Fibroblast of mammary gland (primary cell): ENCODE measurements around the gene AP1B1.
A peak's percentile ranks its signal among the peaks of the same experiment; 100 is the strongest.
"Not testable (repeated sequence)": the region's sequence is repeated elsewhere in the genome, so short reads cannot be mapped to it uniquely, and the experiment has no call there.

Experiments used
- DNase-seq: peaks from one replicate; pipeline ENCODE4 v3.0.0-alpha.2; 2010; ENCODE audit warnings: low read depth
- H3K4me3 ChIP-seq: 2 replicates; pipeline ENCODE4 v1.5.1; 2011; ENCODE audit warnings: low read depth, mild to moderate bottlenecking, low read length, moderate library complexity; ENCODE audit not compliant: control insufficient read depth
- TF ChIP-seq, protein P1 (sequence below): conservative IDR thresholded peaks from 2 replicates; pipeline ENCODE4 v1.5.1; 2011; ENCODE audit warnings: low read depth, low read length, inconsistent platforms; ENCODE audit not compliant: control insufficient read depth, insufficient read depth

The AP1B1 gene

DNA sequence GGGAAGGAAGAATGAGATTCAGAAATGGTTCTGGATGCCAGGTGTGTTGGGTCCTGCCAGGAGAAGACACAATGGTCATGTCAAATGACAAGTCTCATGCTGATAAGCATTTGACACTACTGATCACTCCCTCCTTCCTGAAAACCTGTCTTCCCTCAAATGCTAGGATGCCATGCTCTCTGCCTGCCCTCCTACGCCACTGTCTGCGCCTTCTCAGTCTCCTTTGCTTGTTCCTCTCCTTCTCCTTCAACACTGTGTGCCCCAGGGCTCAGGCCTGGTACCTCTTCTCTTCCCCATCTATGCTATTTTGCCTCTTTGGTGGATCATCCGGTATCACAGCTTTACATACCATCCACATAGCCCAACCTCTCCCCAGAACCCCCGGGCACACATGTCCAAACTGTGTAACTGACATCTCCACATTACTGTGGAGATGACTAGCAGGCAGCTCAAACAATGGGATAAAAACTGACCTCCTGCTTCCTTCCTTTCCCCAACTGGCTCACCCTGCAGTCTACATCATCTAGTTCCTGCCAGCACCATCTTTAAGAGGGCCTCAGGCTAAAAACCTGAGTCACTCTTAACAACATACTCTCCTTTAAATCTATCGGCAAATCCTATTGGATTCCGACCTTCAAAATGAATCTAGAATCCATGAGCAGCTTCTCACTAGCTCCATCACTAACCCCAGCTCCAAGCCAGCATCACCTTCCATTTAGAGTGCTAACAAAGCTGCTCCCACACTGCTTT, 8.2 kb downstream of the AP1B1 start:
- no peak for DNase-seq
- H3K4me3 ChIP-seq, result no peak overlapping the region
- TF ChIP-seq, protein P1, sequence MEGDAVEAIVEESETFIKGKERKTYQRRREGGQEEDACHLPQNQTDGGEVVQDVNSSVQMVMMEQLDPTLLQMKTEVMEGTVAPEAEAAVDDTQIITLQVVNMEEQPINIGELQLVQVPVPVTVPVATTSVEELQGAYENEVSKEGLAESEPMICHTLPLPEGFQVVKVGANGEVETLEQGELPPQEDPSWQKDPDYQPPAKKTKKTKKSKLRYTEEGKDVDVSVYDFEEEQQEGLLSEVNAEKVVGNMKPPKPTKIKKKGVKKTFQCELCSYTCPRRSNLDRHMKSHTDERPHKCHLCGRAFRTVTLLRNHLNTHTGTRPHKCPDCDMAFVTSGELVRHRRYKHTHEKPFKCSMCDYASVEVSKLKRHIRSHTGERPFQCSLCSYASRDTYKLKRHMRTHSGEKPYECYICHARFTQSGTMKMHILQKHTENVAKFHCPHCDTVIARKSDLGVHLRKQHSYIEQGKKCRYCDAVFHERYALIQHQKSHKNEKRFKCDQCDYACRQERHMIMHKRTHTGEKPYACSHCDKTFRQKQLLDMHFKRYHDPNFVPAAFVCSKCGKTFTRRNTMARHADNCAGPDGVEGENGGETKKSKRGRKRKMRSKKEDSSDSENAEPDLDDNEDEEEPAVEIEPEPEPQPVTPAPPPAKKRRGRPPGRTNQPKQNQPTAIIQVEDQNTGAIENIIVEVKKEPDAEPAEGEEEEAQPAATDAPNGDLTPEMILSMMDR, result no peak

DNA sequence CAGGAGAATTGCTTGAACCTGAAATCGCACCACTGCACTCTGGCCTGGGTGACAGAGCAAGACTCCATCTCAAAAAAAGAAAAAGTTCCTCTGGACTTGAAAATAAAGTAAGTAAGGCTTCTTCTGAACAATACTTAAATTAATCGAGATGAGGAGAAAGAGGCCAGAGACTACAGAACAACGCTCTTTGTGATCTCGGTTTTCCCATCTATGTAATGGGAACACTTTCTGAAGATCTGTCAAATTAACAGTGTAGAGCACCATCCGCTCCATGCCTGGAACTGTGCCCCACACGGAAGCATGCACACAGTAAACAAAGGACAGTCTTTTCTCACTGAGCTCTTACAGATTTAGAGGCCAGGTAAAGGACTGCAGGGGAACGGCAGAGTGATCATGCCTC, 9.1 kb downstream of the AP1B1 start:
- TF ChIP-seq, protein P1, result no peak
- no peak overlapping the region for H3K4me3 ChIP-seq
- no peak for DNase-seq

- TF ChIP-seq, protein P1, result no peak
- no peak for DNase-seq
- no peak overlapping the region for H3K4me3 ChIP-seq
Measured at GRCh38 chr22:29377979-29378378, 10.4 kb downstream of the AP1B1 start.

GRCh38 chr22:29376705-29377104, 11.7 kb downstream of the AP1B1 start:
- not testable (repeated sequence) for H3K4me3 ChIP-seq, DNase-seq

- no peak overlapping the region for H3K4me3 ChIP-seq
- peak; percentile 24 for DNase-seq
- TF ChIP-seq, protein P1, result no peak
Measured at GRCh38 chr22:29375398-29376076, 12.8 kb downstream of the AP1B1 start.

DNA sequence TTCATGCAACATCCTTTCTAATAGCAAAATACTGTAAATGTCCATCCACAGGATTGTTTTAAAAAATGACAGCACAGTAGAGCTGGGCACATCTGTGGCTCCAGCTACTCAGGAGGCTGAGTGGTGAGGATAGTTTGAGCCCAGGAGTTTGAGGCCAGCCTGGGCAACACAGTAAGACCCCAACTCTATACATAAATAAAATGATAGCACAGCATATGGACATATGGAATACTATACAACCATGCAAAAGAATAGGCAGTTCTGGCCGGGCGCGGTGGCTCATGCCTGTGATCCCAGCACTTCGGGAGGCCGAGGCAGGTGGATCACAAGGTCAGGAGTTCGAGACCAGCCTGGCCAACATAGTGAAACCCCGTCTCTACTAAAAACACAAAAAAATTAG, 13.6 kb downstream of the AP1B1 start:
- not testable (repeated sequence) for H3K4me3 ChIP-seq, DNase-seq

DNA sequence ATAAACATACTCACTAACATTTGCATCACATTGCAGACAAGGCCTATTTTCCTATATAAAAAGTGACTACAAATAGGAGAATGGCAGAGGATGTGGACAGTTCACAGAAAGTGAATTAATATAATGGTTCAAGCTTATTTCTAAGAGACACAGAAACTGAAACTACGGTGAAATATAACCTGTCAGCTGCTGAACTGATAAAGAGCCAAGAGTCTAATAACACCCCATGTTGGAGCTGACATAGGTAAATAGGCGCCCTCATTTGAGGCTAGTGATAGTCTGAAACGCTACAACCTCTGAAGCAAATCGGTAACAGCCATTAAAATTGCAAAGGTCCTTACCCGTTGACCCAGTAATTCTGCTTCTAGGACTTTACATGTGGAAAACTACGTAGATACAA, 14.0 kb downstream of the AP1B1 start:
- DNase-seq, result no peak
- TF ChIP-seq, protein P1, result no peak
- no peak overlapping the region for H3K4me3 ChIP-seq

DNA sequence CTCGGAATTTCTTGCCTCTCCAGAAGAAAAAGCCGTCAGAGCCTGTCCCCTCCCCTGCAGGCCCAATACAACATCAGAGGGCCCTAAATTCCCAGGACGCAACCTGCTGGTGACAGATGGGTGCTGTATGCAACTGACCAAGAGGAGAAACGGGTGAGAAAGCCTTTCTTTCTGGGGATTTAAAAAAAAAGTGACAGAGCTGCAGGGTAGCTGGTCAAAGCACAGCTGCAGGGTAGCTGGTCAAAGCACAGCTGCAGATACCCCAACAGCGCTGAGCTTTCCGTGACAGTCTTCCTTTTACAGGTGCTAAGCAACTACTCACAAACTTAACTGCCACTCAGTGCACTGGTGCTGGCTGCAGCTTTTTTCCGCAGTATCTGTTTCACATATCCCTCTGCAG, 17.8 kb downstream of the AP1B1 start:
- TF ChIP-seq, protein P1, result no peak
- DNase-seq, result no peak
- H3K4me3 ChIP-seq, result no peak overlapping the region
